Measurements from ENCODE around the gene SMC3. TPM values are rescaled to one million over a fixed set of nuclear protein-coding genes. Genes with fewer than 3 reads are reported as not detected.

SMC3 gene
- total RNA-seq, 1 experiment from 2014 or later: 64.3 TPM

DNA sequence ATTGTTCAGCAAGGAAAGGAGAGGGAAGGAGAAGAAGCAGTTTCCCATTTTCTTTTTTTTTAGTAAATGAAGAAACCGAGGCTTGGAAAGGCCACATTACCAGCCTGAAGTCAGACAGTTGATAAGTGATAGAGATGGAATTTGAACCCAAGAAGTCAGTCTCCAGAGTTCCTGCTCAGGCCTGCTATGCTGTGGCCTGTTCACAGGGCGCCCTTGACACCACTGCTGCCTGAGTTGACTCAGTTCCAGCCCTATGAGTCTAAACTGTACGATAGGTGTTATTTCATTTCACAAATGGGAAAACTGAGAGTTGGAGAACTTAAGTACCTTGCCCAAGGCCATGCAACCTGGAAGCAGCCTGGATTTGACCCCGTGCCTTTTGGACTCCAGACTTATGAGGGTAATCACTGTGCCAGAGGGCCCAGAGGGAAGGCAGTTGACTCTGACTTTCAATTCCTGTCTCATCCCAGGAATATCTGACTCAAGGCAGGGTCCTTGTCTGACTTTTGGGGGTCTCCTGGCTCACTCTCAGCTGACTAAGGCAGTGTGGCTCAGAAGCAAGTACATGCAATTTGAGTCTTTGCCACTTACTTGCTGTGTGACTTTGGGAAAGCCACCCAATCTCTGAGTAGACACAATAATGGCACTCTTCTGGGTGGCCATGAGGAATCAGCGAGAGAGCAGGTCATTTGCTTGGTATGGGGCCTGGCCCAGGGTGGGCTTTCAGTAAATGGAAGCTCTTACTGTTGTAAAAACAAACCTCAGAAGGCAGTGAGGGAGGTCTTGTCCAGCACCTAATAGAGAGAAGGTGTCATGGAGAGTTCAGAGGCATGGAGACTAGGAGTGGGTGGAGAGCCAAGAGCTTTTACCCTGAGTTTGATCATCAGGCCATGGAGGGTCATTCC, 58.7 kb downstream of the SMC3 start:
- H3K9ac ChIP-seq (ENCODE audit: low read length): no peak overlapping the region
- H3K27ac ChIP-seq (ENCODE audit: low read depth, low read length): no peak overlapping the region
- ChIA-PET POLR2A (no interaction called here), CTCF (no interaction called here), RAD21 (ENCODE audit: low non-redundant PET in 1 of 2, low total read pairs in 2 of 2, uncharacterized antibody in 2 of 2, unreplicated experiment in 2 of 2) (no interaction called here)
- TF ChIP-seq SIN3A (IDR thresholded peaks at IDR 0.05; ENCODE audit: low read depth): no peak
- no peak for TF ChIP-seq EZH2 (IDR thresholded peaks at IDR 0.05)
- no peak for TF ChIP-seq ZNF274 (IDR thresholded peaks at IDR 0.05; ENCODE audit: low read depth, low read length)
- TF ChIP-seq, protein P1, sequence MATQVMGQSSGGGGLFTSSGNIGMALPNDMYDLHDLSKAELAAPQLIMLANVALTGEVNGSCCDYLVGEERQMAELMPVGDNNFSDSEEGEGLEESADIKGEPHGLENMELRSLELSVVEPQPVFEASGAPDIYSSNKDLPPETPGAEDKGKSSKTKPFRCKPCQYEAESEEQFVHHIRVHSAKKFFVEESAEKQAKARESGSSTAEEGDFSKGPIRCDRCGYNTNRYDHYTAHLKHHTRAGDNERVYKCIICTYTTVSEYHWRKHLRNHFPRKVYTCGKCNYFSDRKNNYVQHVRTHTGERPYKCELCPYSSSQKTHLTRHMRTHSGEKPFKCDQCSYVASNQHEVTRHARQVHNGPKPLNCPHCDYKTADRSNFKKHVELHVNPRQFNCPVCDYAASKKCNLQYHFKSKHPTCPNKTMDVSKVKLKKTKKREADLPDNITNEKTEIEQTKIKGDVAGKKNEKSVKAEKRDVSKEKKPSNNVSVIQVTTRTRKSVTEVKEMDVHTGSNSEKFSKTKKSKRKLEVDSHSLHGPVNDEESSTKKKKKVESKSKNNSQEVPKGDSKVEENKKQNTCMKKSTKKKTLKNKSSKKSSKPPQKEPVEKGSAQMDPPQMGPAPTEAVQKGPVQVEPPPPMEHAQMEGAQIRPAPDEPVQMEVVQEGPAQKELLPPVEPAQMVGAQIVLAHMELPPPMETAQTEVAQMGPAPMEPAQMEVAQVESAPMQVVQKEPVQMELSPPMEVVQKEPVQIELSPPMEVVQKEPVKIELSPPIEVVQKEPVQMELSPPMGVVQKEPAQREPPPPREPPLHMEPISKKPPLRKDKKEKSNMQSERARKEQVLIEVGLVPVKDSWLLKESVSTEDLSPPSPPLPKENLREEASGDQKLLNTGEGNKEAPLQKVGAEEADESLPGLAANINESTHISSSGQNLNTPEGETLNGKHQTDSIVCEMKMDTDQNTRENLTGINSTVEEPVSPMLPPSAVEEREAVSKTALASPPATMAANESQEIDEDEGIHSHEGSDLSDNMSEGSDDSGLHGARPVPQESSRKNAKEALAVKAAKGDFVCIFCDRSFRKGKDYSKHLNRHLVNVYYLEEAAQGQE (IDR thresholded peaks at IDR 0.05; ENCODE audit: low read depth): no peak
- TF ChIP-seq EZH2phosphoT487 (IDR thresholded peaks at IDR 0.05; ENCODE audit: borderline replicate concordance): no peak
- no peak for TF ChIP-seq FOSL1 (IDR thresholded peaks at IDR 0.05; ENCODE audit: low read depth)
- TF ChIP-seq, protein P2, sequence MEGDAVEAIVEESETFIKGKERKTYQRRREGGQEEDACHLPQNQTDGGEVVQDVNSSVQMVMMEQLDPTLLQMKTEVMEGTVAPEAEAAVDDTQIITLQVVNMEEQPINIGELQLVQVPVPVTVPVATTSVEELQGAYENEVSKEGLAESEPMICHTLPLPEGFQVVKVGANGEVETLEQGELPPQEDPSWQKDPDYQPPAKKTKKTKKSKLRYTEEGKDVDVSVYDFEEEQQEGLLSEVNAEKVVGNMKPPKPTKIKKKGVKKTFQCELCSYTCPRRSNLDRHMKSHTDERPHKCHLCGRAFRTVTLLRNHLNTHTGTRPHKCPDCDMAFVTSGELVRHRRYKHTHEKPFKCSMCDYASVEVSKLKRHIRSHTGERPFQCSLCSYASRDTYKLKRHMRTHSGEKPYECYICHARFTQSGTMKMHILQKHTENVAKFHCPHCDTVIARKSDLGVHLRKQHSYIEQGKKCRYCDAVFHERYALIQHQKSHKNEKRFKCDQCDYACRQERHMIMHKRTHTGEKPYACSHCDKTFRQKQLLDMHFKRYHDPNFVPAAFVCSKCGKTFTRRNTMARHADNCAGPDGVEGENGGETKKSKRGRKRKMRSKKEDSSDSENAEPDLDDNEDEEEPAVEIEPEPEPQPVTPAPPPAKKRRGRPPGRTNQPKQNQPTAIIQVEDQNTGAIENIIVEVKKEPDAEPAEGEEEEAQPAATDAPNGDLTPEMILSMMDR (IDR thresholded peaks at IDR 0.05 in 2 of 3, conservative IDR thresholded peaks at IDR 0.05 in 1 of 3; ENCODE audit: borderline replicate concordance in 1 of 3, insufficient read depth in 1 of 3, low read depth in 2 of 3, low read length in 2 of 3): no peak
- intact Hi-C loops (cut with micrococcal nuclease): no loop called here
- DNase-seq (ENCODE audit: low read depth, low spot score) (no peak), ATAC-seq (no peak)
- H3K9me3 ChIP-seq (ENCODE audit: control insufficient read depth in 1 of 2, insufficient read depth in 1 of 2, low read depth in 1 of 2, low read length in 2 of 2): no peaks in the 10 kb centered on the region
- H3K36me3 ChIP-seq (ENCODE audit: control insufficient read depth in 1 of 2, insufficient read depth in 2 of 2, low read length in 2 of 2): no peaks in the 10 kb centered on the region
- H4K20me1 ChIP-seq (ENCODE audit: insufficient read depth): no peaks in the 10 kb centered on the region
- no peak overlapping the region for H3K4me3 ChIP-seq (replicated peaks in 1 of 2; ENCODE audit: low read depth in 1 of 2, low read length in 2 of 2)
- no TSS peak for BruUV-seq (replicated peaks)
- no peaks in the 10 kb centered on the region for H3K9me2 ChIP-seq (ENCODE audit: insufficient read depth)
- H3K4me1 ChIP-seq (ENCODE audit: control insufficient read depth in 1 of 2, insufficient read depth in 2 of 2, low read length in 2 of 2): no peaks in the 10 kb centered on the region
- H3K79me2 ChIP-seq (ENCODE audit: insufficient read depth, low read length): no peaks in the 10 kb centered on the region
- H3K27me3 ChIP-seq (ENCODE audit: insufficient read depth, low read length): no peaks in the 10 kb centered on the region
- H2AFZ ChIP-seq (ENCODE audit: low read depth, low read length, poor library complexity, severe bottlenecking): no peak overlapping the region
- no peak overlapping the region for H3K4me2 ChIP-seq (ENCODE audit: low read length)

Data from HCT116 (cell line).